Small intestine (tissue), 7 donors: ENCODE measurements around the gene ATP7A. TPM values are rescaled to one million over a fixed set of nuclear protein-coding genes. Genes with fewer than 3 reads are reported as not detected.
"Not testable (repeated sequence)": the region's sequence is repeated elsewhere in the genome, so short reads cannot be mapped to it uniquely, and the experiment has no call there.

ENCODE experiments used
- DNase-seq, 2 donors: peaks; one replicate each; pipeline versions ENCODE4 v3.0.0 to v3.0.0-alpha.2; 2013
- FAIRE-seq: peaks from 2 replicates; lab custom pipeline; 2012; peaks lifted over from hg19 to GRCh38; lab: Jason Lieb, UNC
- H3K27ac ChIP-seq, 3 donors: one replicate each; pipeline ENCODE4 v1.5.1; 2013; ENCODE audit warnings: low read length in 2 of 3, mild to moderate bottlenecking in 2 of 3, control low read depth in 1 of 3, inconsistent platforms in 1 of 3, low read depth in 1 of 3, moderate library complexity in 1 of 3
- H3K27me3 ChIP-seq, 3 donors: one replicate each; pipeline ENCODE4 v1.6.1; 2013; ENCODE audit warnings: low read length in 3 of 3, inconsistent platforms in 1 of 3; ENCODE audit not compliant: control insufficient read depth in 3 of 3, insufficient read depth in 3 of 3
- H3K36me3 ChIP-seq, 3 donors: one replicate each; pipeline ENCODE4 v1.6.1; 2013; ENCODE audit warnings: low read length in 3 of 3, inconsistent platforms in 1 of 3, low read depth in 1 of 3, mild to moderate bottlenecking in 1 of 3, moderate library complexity in 1 of 3; ENCODE audit not compliant: control insufficient read depth in 3 of 3, insufficient read depth in 2 of 3
- H3K4me1 ChIP-seq, 3 donors: one replicate each; pipeline ENCODE4 v1.6.1; 2013; ENCODE audit warnings: low read length in 2 of 3, inconsistent platforms in 1 of 3, low read depth in 1 of 3, mild to moderate bottlenecking in 1 of 3, moderate library complexity in 1 of 3; ENCODE audit not compliant: control insufficient read depth in 3 of 3, insufficient read depth in 2 of 3
- H3K4me3 ChIP-seq, 3 donors: one replicate each; pipeline ENCODE4 v1.5.1; 2013; ENCODE audit warnings: low read length in 3 of 3, control low read depth in 1 of 3, inconsistent platforms in 1 of 3, low read depth in 1 of 3, mild to moderate bottlenecking in 1 of 3, moderate library complexity in 1 of 3
- H3K9me3 ChIP-seq, 2 donors: one replicate each; pipeline ENCODE4 v1.6.1; 2013; ENCODE audit warnings: low read depth in 1 of 2, low read length in 1 of 2; ENCODE audit not compliant: control insufficient read depth in 2 of 2, insufficient read depth in 1 of 2
- WGBS, 3 donors: extraction: QIAGEN DNeasy Blood & Tissue Kit; methylation state at CpG; one replicate each; pipeline ENCODE4 v1.1.7; 2013; 5-methylcytosine and 5-hydroxymethylcytosine counted together
- polyA plus RNA-seq, 4 donors: library from polyadenylated mRNA; stranded (reverse) in 3 of 4; unstranded in 1 of 4; fragments of 200-250 nt in 3 of 4; fragments of 120-200 nt in 1 of 4; gene quantifications; one replicate each; pipeline versions ENCODE4 v1.2.1 to v1.2.3, GENCODE V29; 2013
- donor health status: healthy with polysubstance abuse.
- donor health status: control.
- donor health status: control.
- donor health status: Bipolar disorder and iron deficiency.
- donor health status: healthy.

Gene ATP7A
- polyA plus RNA-seq, 4 donors: 0.81 to 9.2 (median 1.8) TPM

GRCh38 chrX:77935886-77936285, 25.4 kb downstream of the ATP7A start:
- DNase-seq (no peak), FAIRE-seq (no peak)
- H3K4me1 ChIP-seq: no peaks in the 10 kb centered on the region
- H3K4me3 ChIP-seq: no peak overlapping the region
- no peaks in the 10 kb centered on the region for H3K9me3 ChIP-seq
- H3K27me3 ChIP-seq: no peaks in the 10 kb centered on the region
- H3K36me3 ChIP-seq: no peaks in the 10 kb centered on the region
- WGBS, 3 donors: 78 to 100% (median 86%) methylated on average over 1 of the region's 1 CpG
- no peak overlapping the region for H3K27ac ChIP-seq

- H3K4me3 ChIP-seq: no peak overlapping the region
- H3K27me3 ChIP-seq: no peaks in the 10 kb centered on the region
- DNase-seq (no peak), FAIRE-seq (no peak)
- H3K4me1 ChIP-seq: no peaks in the 10 kb centered on the region
- H3K27ac ChIP-seq: no peak overlapping the region
- no peaks in the 10 kb centered on the region for H3K36me3 ChIP-seq
- no peaks in the 10 kb centered on the region for H3K9me3 ChIP-seq
Measured at GRCh38 chrX:77936299-77936698, 25.8 kb downstream of the ATP7A start.

DNA sequence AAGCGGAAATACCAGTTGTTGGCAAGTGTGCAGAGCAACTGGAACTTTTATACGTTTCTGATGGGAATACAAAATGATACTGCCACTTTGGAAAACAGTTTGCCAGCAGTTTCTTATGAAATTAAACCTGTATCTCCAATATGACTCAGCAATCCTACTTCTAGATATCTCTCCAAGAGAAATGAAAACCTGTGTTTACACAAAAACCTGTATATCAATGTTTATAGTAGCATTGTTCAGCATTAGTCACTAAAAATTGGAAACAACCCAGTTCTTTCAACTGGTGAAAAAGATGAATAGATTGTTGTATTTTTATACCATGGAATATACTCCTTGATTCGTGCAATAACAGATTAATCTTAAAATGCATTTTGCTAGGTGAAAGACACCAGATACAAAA, 26.8 kb downstream of the ATP7A start:
- FAIRE-seq: no peak
- DNase-seq: no peak
- H3K27me3 ChIP-seq: no peaks in the 10 kb centered on the region
- no peaks in the 10 kb centered on the region for H3K9me3 ChIP-seq
- H3K4me3 ChIP-seq: no peak overlapping the region
- H3K4me1 ChIP-seq: no peaks in the 10 kb centered on the region
- 20 to 54% (median 28%) methylated on average over 3 of the region's 3 CpGs for WGBS, 3 donors
- no peak overlapping the region for H3K27ac ChIP-seq
- no peaks in the 10 kb centered on the region for H3K36me3 ChIP-seq

- Histone ChIP-seq H3K27ac (no peak overlapping the region), H3K4me1 (no peaks in the 10 kb centered on the region), H3K9me3 (no peaks in the 10 kb centered on the region), H3K27me3 (no peaks in the 10 kb centered on the region), H3K4me3 (no peak overlapping the region), H3K36me3 (no peaks in the 10 kb centered on the region)
- DNase-seq: no peak
- no peak for FAIRE-seq
- 78 to 87% (median 84%) methylated on average over 4 of the region's 4 CpGs for WGBS, 3 donors
Measured at GRCh38 chrX:77938083-77938680, 27.7 kb downstream of the ATP7A start.

GRCh38 chrX:77945031-77945430, 34.5 kb downstream of the ATP7A start:
- H3K4me1 ChIP-seq, H3K27me3 ChIP-seq, FAIRE-seq, H3K36me3 ChIP-seq, H3K9me3 ChIP-seq, H3K27ac ChIP-seq, DNase-seq, H3K4me3 ChIP-seq: not testable (repeated sequence)
- WGBS, 3 donors: 58 to 93% (median 91%) methylated on average over 6 of the region's 6 CpGs

- Histone ChIP-seq H3K27me3 (no peaks in the 10 kb centered on the region), H3K36me3 (no peaks in the 10 kb centered on the region), H3K27ac (no peak overlapping the region), H3K4me1 (no peaks in the 10 kb centered on the region), H3K4me3 (no peak overlapping the region), H3K9me3 (no peaks in the 10 kb centered on the region)
- FAIRE-seq (no peak), DNase-seq (no peak)
- WGBS, 3 donors: 76 to 84% (median 81%) methylated on average over 7 of the region's 7 CpGs
Measured at GRCh38 chrX:77945910-77946545, 35.5 kb downstream of the ATP7A start.

DNA sequence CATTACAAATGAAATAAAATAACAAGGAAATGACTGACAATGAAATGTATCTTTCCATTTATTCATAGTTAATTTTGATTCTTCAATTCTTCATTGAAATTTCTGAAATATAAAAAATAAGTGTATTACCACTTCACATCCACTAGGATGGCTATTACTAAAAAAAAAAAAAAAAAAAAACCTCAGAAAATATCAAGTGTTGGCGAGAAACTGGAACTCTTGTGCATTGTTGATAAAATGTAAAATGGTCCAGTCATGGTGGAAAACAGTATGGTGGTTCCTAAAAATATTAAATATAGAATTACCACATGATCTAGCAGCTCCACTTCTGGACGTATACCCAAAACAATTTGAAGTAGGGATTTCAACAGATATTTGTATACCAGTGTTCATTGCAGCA, 36.1 kb downstream of the ATP7A start:
- H3K27me3 ChIP-seq: no peaks in the 10 kb centered on the region
- no peaks in the 10 kb centered on the region for H3K4me1 ChIP-seq
- no peak overlapping the region for H3K4me3 ChIP-seq
- WGBS, 3 donors: 83 to 96% (median 91%) methylated on average over 2 of the region's 2 CpGs
- FAIRE-seq (peak; percentile 51), DNase-seq (no peak)
- no peaks in the 10 kb centered on the region for H3K36me3 ChIP-seq
- H3K9me3 ChIP-seq: no peaks in the 10 kb centered on the region
- H3K27ac ChIP-seq: no peak overlapping the region

GRCh38 chrX:77949840-77950239, 39.3 kb downstream of the ATP7A start:
- DNase-seq (no peak), FAIRE-seq (no peak)
- Histone ChIP-seq H3K9me3 (no peaks in the 10 kb centered on the region), H3K27ac (no peak overlapping the region), H3K36me3 (no peaks in the 10 kb centered on the region), H3K27me3 (no peaks in the 10 kb centered on the region), H3K4me1 (no peaks in the 10 kb centered on the region), H3K4me3 (no peak overlapping the region)
- WGBS, 3 donors: 67 to 91% (median 88%) methylated on average over 2 of the region's 2 CpGs

DNA sequence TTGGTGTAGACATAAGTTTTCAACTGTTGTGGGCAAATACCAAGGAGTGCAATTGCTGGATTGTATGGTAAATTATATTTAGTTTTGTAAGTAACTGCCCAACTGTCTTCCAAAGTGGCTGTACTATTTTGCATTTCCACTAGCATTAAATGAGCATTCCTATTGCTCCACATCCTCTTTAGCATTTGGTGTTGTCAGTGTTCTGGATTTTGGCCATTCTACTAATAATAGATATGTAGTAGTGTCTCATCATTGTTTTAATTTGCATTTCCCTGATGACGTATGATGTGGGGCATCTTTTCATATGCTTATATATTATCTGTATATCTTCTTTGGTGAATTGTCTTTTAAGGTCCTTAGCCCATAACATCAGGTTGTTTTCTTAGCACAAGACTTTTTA, 41.7 kb downstream of the ATP7A start:
- WGBS, 3 donors: 57 to 80% (median 71%) methylated on average over 1 of the region's 1 CpG
- DNase-seq: no peak
- H3K36me3 ChIP-seq: no peaks in the 10 kb centered on the region
- no peaks in the 10 kb centered on the region for H3K4me1 ChIP-seq
- no peaks in the 10 kb centered on the region for H3K27me3 ChIP-seq
- H3K27ac ChIP-seq: no peak overlapping the region
- H3K9me3 ChIP-seq: no peaks in the 10 kb centered on the region
- no peak overlapping the region for H3K4me3 ChIP-seq
- no peak for FAIRE-seq
